Measurements from ENCODE around the gene TTLL3. TPM values are rescaled to one million over a fixed set of nuclear protein-coding genes. Genes with fewer than 3 reads are reported as not detected.
A peak's percentile ranks its signal among the peaks of the same experiment; 100 is the strongest.

TTLL3 gene
- total and polyA plus RNA-seq, 2 of the 4 experiments (the other 2 are of a cell fraction), result 6.8 to 43.4 TPM

DNA sequence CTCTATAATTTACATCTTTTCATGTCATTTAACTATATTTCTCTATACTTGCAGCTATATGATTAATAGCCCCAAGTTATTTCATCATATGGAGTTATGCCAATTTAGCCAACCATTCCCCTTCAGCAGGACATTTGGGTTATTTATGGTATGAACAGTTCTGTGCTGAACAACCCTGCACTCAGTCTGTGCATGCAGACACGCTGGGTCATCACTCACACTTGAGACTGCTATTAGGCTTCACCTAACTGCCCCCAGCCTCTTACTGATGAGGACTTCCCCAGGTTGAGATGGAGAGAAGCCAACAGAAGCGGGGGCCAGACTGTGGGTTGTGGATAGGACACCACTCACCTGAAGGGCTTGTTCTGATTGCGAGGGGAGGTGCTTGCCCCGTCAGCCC lies 25.1 kb upstream of the TTLL3 start:
- no peaks in the 10 kb centered on the region for H3K4me1 ChIP-seq (ENCODE audit: control insufficient read depth, insufficient read depth, low read length)
- no peak overlapping the region for H3K56ac ChIP-seq (ENCODE audit: extremely low read depth, insufficient read depth, low read length)
- intact Hi-C loops (cut with micrococcal nuclease), result no loop called here
- H2AK9ac ChIP-seq (replicated peaks; ENCODE audit: low read depth, low read length, poor library complexity), result no peak overlapping the region
- H3K9me3 ChIP-seq (ENCODE audit: control insufficient read depth, insufficient read depth, low read length), result no peaks in the 10 kb centered on the region
- peaks cover 7 to 10% of the 10 kb centered on the region in 2 experiments; a peak in 3 of 4 replicates for H3K79me1 ChIP-seq (ENCODE audit: low read depth in 1 of 2, low read length in 2 of 2)
- no peak overlapping the region for H2BK5ac ChIP-seq (ENCODE audit: low read depth, low read length, poor library complexity, severe bottlenecking)
- DNase-seq, result no peak
- no TSS peak for BruUV-seq (replicated peaks)
- H2BK20ac ChIP-seq (ENCODE audit: low read depth, low read length), result no peak overlapping the region
- no peak overlapping the region for H3K4me2 ChIP-seq (ENCODE audit: low read depth, low read length)
- H3K9me1 ChIP-seq (ENCODE audit: insufficient read depth, low read length), result 0 out of 2 replicates have a peak, but pooled peaks cover 4% of the 10 kb centered on the region
- H2AFZ ChIP-seq (replicated peaks; ENCODE audit: low read length, poor library complexity), result no peak overlapping the region
- in situ Hi-C loops (cut with MboI; ENCODE audit: low sequenced_read_pairs), result no loop called here
- no peak overlapping the region for H2BK15ac ChIP-seq (ENCODE audit: low read depth, low read length)
- no peak overlapping the region for H3K14ac ChIP-seq (replicated peaks; ENCODE audit: low read depth, low read length)
- H2AK5ac ChIP-seq (ENCODE audit: low read depth, low read length), result no peak overlapping the region
- H4K20me1 ChIP-seq (ENCODE audit: insufficient read depth, low read length), result no peaks in the 10 kb centered on the region
- no peaks in the 10 kb centered on the region for H3K27me3 ChIP-seq (ENCODE audit: control insufficient read depth, insufficient read depth, low read length)
- H4K5ac ChIP-seq (ENCODE audit: low read depth, low read length), result no peak overlapping the region
- H3K36me3 ChIP-seq (ENCODE audit: control insufficient read depth, insufficient read depth, low read length), result peaks cover 50% of the 10 kb centered on the region
- H3K4ac ChIP-seq (ENCODE audit: low read depth, low read length), result no peak overlapping the region
- H3K27ac ChIP-seq (ENCODE audit: insufficient read depth, low read length), result no peak overlapping the region
- TF ChIP-seq RFX5 (IDR thresholded peaks at IDR 0.05; ENCODE audit: low read depth, low read length) (no peak), CEBPB (IDR thresholded peaks at IDR 0.05; ENCODE audit: low read depth, low read length) (0 out of 2 replicates have a peak, but pooled peaks have one; percentile 3)
- ATAC-seq (ENCODE audit: low read depth), result no peak
- H3K9ac ChIP-seq (ENCODE audit: low read depth, low read length), result no peak overlapping the region
- H3K4me3 ChIP-seq (ENCODE audit: insufficient read depth, low read depth, low read length), result no peak overlapping the region
- no peak overlapping the region for H2BK120ac ChIP-seq (ENCODE audit: low read depth, low read length)
- H3K18ac ChIP-seq (ENCODE audit: low read depth, low read length), result no peak overlapping the region
- dilution Hi-C loops (cut with HindIII; ENCODE audit: low sequenced_read_pairs, unreplicated experiment), result no loop called here
- H4K8ac ChIP-seq (ENCODE audit: low read depth in 2 of 2, low read length in 2 of 2), result no peak overlapping the region
- WGBS, 2 experiments (ENCODE audit: extremely low coverage in 2 of 2, insufficient read length in 1 of 2), result no CpG with 5 or more reads among the region's 4 CpGs
- POLR2A ChIA-PET (ENCODE audit: unreplicated experiment), result no interaction called here
- CTCF ChIA-PET, result no interaction called here
- no peak overlapping the region for H3K23ac ChIP-seq (ENCODE audit: low read depth, low read length)
- H4K91ac ChIP-seq (ENCODE audit: insufficient read depth, low read depth, low read length), result no peak overlapping the region
